Mesendoderm (in vitro differentiated cells): ENCODE measurements around the gene RNF225.
A peak's percentile ranks its signal among the peaks of the same experiment; 100 is the strongest.

Experiments
- DNase-seq: peaks from one replicate; pipeline ENCODE4 v3.0.0; 2013
- H2AK5ac ChIP-seq: 2 replicates; pipeline ENCODE4 v1.6.1; 2013; ENCODE audit warnings: low read length, inconsistent platforms
- H2BK120ac ChIP-seq: 2 replicates; pipeline ENCODE4 v1.6.1; 2013; ENCODE audit warnings: low read depth, mild to moderate bottlenecking, low read length, moderate library complexity, mixed read lengths
- H2BK15ac ChIP-seq: replicated peaks from 2 replicates; pipeline ENCODE4 v1.6.1; 2013; ENCODE audit warnings: low read depth, mild to moderate bottlenecking, moderate library complexity
- H2BK5ac ChIP-seq: 2 replicates; pipeline ENCODE4 v1.6.1; 2013; ENCODE audit warnings: low read length, inconsistent platforms
- H3K18ac ChIP-seq: 2 replicates; pipeline ENCODE4 v1.6.1; 2013; ENCODE audit warnings: mild to moderate bottlenecking, low read length, mixed read lengths
- H3K23ac ChIP-seq: one replicate; pipeline ENCODE4 v1.6.1; 2013; ENCODE audit warnings: low read length
- H3K27ac ChIP-seq: 2 replicates; pipeline ENCODE4 v1.5.1; 2013; ENCODE audit warnings: low read depth, mild to moderate bottlenecking, inconsistent platforms, low read length, moderate library complexity
- H3K27me3 ChIP-seq: 2 replicates; pipeline ENCODE4 v1.6.1; 2013; ENCODE audit warnings: low read length, control low read depth, mild to moderate bottlenecking, inconsistent platforms; ENCODE audit not compliant: insufficient read depth, poor library complexity
- H3K36me3 ChIP-seq: 2 replicates; pipeline ENCODE4 v1.6.1; 2013; ENCODE audit warnings: low read length, inconsistent platforms; ENCODE audit not compliant: control insufficient read depth, insufficient read depth
- H3K4ac ChIP-seq: one replicate; pipeline ENCODE4 v1.6.1; 2013; ENCODE audit warnings: low read depth, mild to moderate bottlenecking, low read length, moderate library complexity
- H3K4me1 ChIP-seq: 2 replicates; pipeline ENCODE4 v1.6.1; 2013; ENCODE audit warnings: low read depth, low read length, inconsistent platforms; ENCODE audit not compliant: control insufficient read depth
- H3K4me2 ChIP-seq: 2 replicates; pipeline ENCODE4 v1.6.1; 2013; ENCODE audit warnings: low read length
- H3K4me3 ChIP-seq: 2 replicates; pipeline ENCODE4 v1.5.1; 2013; ENCODE audit warnings: mild to moderate bottlenecking, low read length
- H3K56ac ChIP-seq: one replicate; pipeline ENCODE4 v1.6.1; 2013; ENCODE audit warnings: low read length
- H3K79me1 ChIP-seq: 2 replicates; pipeline ENCODE4 v1.6.1; 2013; ENCODE audit warnings: low read length, inconsistent platforms
- H3K79me2 ChIP-seq: 2 replicates; pipeline ENCODE4 v1.6.1; 2013; ENCODE audit warnings: mild to moderate bottlenecking, low read length; ENCODE audit not compliant: control insufficient read depth, insufficient read depth
- H3K9ac ChIP-seq: 2 replicates; pipeline ENCODE4 v1.6.1; 2013; ENCODE audit warnings: low read length, inconsistent platforms
- H4K5ac ChIP-seq: one replicate; pipeline ENCODE4 v1.6.1; 2013; ENCODE audit warnings: low read length
- H4K8ac ChIP-seq: one replicate; pipeline ENCODE4 v1.6.1; 2013; ENCODE audit warnings: low read depth, mild to moderate bottlenecking, control low read depth, low read length, moderate library complexity
- WGBS: extraction: QIAGEN DNeasy Blood & Tissue Kit; methylation state at CpG from one replicate; pipeline ENCODE4 v1.1.7; 2013; ENCODE audit warnings: low lambda C conversion rate, missing lambda C conversion rate; ENCODE audit not compliant: insufficient coverage; ENCODE audit errors: extremely low coverage; 5-methylcytosine and 5-hydroxymethylcytosine counted together

Gene RNF225

DNA sequence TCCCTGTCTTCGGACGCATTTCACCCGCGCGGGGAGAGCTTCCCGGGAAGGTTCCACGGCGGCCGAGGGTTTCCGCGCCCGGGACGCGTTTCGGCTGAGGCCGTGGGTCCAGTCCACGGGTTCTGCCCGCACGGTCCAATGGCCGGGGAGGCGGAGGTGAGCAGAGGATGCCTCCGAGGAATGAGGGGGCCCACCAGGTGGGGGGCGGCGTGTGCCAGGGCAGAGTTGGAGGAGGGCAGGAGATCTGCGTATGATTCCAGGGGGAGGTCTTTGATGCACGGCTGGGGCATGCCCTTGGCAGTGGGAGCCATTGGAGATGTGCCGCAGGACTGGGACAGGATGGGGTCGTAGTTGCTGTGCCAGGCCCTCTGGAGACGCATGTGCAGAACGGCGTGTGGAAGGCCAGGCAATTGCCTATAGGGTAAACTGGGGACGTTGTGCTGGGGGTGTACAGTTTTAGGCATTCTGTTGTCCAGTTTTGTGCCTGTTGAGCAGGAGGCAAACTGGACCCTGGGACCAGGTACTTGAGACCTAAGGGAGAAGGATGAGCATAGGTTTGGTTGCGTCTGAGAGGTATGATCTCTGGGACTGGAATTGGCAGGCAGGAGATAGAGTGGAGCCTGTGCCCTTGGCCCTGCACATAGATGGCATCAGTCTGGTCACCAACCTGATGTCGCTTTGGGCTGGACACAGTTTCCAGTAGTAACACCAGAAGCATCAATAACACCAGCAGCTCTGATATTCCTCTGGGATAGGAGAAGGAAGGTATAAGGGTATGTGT, 13.7 kb downstream of the RNF225 start:
- no peak for DNase-seq
- no peaks in the 10 kb centered on the region for H3K79me1 ChIP-seq
- peaks cover 4% of the 10 kb centered on the region for H3K4me1 ChIP-seq
- H3K27me3 ChIP-seq = no peaks in the 10 kb centered on the region
- H2AK5ac ChIP-seq = no peak overlapping the region
- no peak overlapping the region for H3K18ac ChIP-seq
- H3K9ac ChIP-seq = peak overlapping the region; percentile 88
- peak overlapping the region; percentile 68 for H3K4me3 ChIP-seq
- no peaks in the 10 kb centered on the region for H3K79me2 ChIP-seq
- H2BK120ac ChIP-seq = no peak overlapping the region
- H4K8ac ChIP-seq = no peak overlapping the region
- H3K36me3 ChIP-seq = no peaks in the 10 kb centered on the region
- no peak overlapping the region for H3K23ac ChIP-seq
- WGBS = no CpG with 5 or more reads among the region's 34 CpGs
- H3K56ac ChIP-seq = peak overlapping the region; percentile 92
- no peak overlapping the region for H4K5ac ChIP-seq
- H3K27ac ChIP-seq = no peak overlapping the region
- peak overlapping the region; percentile 80 for H3K4me2 ChIP-seq
- H3K4ac ChIP-seq = no peak overlapping the region
- H2BK5ac ChIP-seq = no peak overlapping the region
- H2BK15ac ChIP-seq = no peak overlapping the region

DNA sequence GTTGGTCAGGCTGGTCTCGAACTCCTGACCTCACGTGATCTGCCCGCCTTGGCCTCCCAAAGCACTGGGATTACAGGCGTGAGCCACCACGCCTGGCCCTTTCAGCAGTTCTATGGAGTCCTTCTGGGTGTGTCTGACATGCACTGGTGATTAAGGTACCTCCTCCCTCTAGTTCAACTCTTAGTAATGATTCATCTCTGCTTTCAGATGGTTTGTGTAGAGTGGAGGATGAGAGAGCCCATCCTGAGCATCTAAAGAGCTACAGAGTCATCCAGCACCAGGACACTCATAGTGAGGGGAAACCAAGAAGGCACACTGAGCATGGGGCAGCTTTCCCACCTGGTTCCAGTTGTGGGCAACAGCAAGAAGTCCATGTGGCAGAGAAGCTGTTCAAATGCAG, 21.1 kb downstream of the RNF225 start:
- no peak for DNase-seq
- H4K8ac ChIP-seq = no peak overlapping the region
- no peak overlapping the region for H3K27ac ChIP-seq
- no peak overlapping the region for H4K5ac ChIP-seq
- H2BK5ac ChIP-seq = no peak overlapping the region
- no peak overlapping the region for H3K56ac ChIP-seq
- no peaks in the 10 kb centered on the region for H3K79me1 ChIP-seq
- H3K4me3 ChIP-seq = no peak overlapping the region
- no peaks in the 10 kb centered on the region for H3K4me1 ChIP-seq
- no peak overlapping the region for H3K4ac ChIP-seq
- no peak overlapping the region for H3K18ac ChIP-seq
- no CpG with 5 or more reads among the region's 5 CpGs for WGBS
- no peaks in the 10 kb centered on the region for H3K79me2 ChIP-seq
- H3K4me2 ChIP-seq = no peak overlapping the region
- no peak overlapping the region for H2BK15ac ChIP-seq
- H3K23ac ChIP-seq = no peak overlapping the region
- no peak overlapping the region for H2BK120ac ChIP-seq
- H3K27me3 ChIP-seq = no peaks in the 10 kb centered on the region
- H3K36me3 ChIP-seq = no peaks in the 10 kb centered on the region
- H2AK5ac ChIP-seq = no peak overlapping the region
- no peak overlapping the region for H3K9ac ChIP-seq

DNA sequence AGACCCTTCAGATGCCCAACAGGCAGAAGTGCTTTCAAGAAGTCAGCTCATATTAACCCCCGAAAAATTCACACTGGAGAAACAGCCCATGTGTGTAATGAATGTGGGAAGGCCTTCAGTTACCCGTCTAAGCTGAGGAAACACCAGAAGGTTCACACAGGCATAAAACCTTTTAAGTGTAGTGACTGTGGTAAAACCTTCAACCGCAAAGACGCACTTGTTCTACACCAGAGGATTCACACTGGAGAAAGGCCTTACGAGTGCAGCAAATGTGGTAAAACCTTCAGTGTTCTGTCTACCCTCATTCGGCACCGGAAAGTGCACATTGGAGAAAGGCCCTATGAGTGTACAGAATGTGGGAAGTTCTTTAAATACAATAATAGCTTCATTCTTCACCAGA, 21.6 kb downstream of the RNF225 start:
- no peak overlapping the region for H4K8ac ChIP-seq
- H3K4me2 ChIP-seq = no peak overlapping the region
- no peak overlapping the region for H4K5ac ChIP-seq
- WGBS = no CpG with 5 or more reads among the region's 7 CpGs
- no peak for DNase-seq
- H2BK15ac ChIP-seq = no peak overlapping the region
- no peak overlapping the region for H2BK5ac ChIP-seq
- no peak overlapping the region for H3K18ac ChIP-seq
- no peaks in the 10 kb centered on the region for H3K27me3 ChIP-seq
- H3K79me2 ChIP-seq = no peaks in the 10 kb centered on the region
- no peak overlapping the region for H3K27ac ChIP-seq
- no peaks in the 10 kb centered on the region for H3K79me1 ChIP-seq
- no peak overlapping the region for H3K4me3 ChIP-seq
- H2AK5ac ChIP-seq = no peak overlapping the region
- no peak overlapping the region for H3K4ac ChIP-seq
- H3K4me1 ChIP-seq = no peaks in the 10 kb centered on the region
- no peak overlapping the region for H3K9ac ChIP-seq
- H3K23ac ChIP-seq = no peak overlapping the region
- H2BK120ac ChIP-seq = no peak overlapping the region
- no peak overlapping the region for H3K56ac ChIP-seq
- no peaks in the 10 kb centered on the region for H3K36me3 ChIP-seq

DNA sequence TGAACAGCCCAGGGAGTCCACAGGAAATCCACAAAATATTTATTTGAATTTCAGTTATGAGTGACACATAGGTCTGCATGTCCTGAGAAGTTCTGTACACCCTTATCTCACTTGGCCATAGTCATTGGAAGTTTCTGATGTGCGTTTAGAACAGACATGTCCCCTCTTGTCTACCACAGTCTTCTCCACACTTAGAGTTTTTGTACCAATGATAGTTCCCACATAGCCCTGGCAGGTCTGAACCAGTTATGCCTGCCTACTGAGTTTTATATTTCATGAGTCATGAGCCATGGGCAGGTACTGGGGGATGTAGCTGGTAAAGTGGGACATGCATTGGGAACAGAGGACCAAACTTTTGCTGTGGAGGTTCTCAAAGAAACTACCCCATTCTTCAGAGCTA, 33.2 kb downstream of the RNF225 start:
- Histone ChIP-seq H3K9ac (no peak overlapping the region), H4K5ac (no peak overlapping the region), H3K4me3 (no peak overlapping the region), H3K79me2 (no peaks in the 10 kb centered on the region), H3K23ac (no peak overlapping the region), H3K56ac (no peak overlapping the region), H3K36me3 (peaks cover under 1% of the 10 kb centered on the region), H4K8ac (no peak overlapping the region), H3K4me1 (no peaks in the 10 kb centered on the region), H3K18ac (no peak overlapping the region), H2AK5ac (no peak overlapping the region), H3K27me3 (no peaks in the 10 kb centered on the region), H2BK120ac (no peak overlapping the region), H3K4ac (no peak overlapping the region), H3K4me2 (no peak overlapping the region), H2BK15ac (no peak overlapping the region), H2BK5ac (no peak overlapping the region), H3K27ac (no peak overlapping the region), H3K79me1 (no peaks in the 10 kb centered on the region)
- no peak for DNase-seq
- no CpG with 5 or more reads among the region's 1 CpG for WGBS

DNA sequence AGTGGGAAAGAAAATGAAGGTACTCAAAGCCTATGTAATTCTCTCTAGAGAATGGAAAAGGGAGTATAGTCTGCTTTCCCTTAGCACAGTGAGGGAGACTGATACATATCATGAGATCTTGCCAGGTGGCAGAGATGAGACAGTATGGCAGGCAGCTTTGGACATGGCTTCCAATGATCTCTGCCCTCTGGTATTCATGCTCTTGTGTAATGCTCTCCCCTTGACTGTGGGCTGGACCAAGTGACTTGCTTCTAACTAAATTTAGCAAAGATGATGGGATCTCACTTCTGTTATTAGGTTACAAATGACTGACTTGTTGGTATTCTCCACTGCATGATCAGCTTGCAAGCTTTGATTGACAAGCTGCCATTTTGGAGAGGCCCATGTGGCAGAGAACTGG, 34.3 kb downstream of the RNF225 start:
- Histone ChIP-seq H3K23ac (no peak overlapping the region), H3K36me3 (peaks cover 9% of the 10 kb centered on the region)
- no peak for DNase-seq

DNA sequence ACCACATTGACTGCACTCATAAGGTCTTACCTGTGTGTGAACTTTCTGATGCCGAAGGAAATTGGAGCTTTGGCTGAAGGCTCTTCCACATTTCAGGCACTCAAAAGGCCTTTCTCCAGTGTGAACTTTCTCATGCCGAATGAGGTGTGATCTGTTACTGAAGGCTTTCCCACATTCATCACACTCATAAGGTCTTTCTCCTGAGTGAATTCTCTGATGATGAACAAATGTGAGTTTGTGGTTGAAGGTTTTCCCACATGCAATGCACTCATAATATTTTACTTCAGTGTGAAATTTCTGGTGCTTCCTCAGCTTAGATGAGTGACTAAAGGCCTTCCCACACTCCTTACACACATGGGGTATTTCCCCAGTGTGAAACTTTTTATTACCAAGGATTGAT, 38.8 kb downstream of the RNF225 start:
- Histone ChIP-seq H2AK5ac (no peak overlapping the region), H3K23ac (no peak overlapping the region), H2BK15ac (no peak overlapping the region), H2BK120ac (no peak overlapping the region), H3K4me1 (no peaks in the 10 kb centered on the region), H3K9ac (no peak overlapping the region), H3K79me1 (no peaks in the 10 kb centered on the region), H3K36me3 (peaks cover 11% of the 10 kb centered on the region), H2BK5ac (no peak overlapping the region), H3K4ac (no peak overlapping the region), H3K27ac (no peak overlapping the region), H3K4me3 (peak overlapping the region; percentile 37), H3K4me2 (no peak overlapping the region), H3K18ac (no peak overlapping the region), H4K5ac (no peak overlapping the region), H3K56ac (no peak overlapping the region), H4K8ac (no peak overlapping the region), H3K79me2 (no peaks in the 10 kb centered on the region), H3K27me3 (no peaks in the 10 kb centered on the region)
- no CpG with 5 or more reads among the region's 2 CpGs for WGBS
- DNase-seq = no peak

More for the DNA sequence above, 34.3 kb downstream of the RNF225 start:
- no peak overlapping the region for H2BK120ac ChIP-seq
- no peak overlapping the region for H4K5ac ChIP-seq
- H3K79me1 ChIP-seq = no peaks in the 10 kb centered on the region
- no peak overlapping the region for H3K9ac ChIP-seq
- H4K8ac ChIP-seq = no peak overlapping the region
- H3K4me3 ChIP-seq = peak overlapping the region; percentile 2
- no peak overlapping the region for H3K56ac ChIP-seq
- H2BK5ac ChIP-seq = no peak overlapping the region
- H3K4me1 ChIP-seq = no peaks in the 10 kb centered on the region
- H2BK15ac ChIP-seq = no peak overlapping the region
- H3K4ac ChIP-seq = no peak overlapping the region
- no peak overlapping the region for H3K18ac ChIP-seq
- H3K79me2 ChIP-seq = no peaks in the 10 kb centered on the region
- H3K27ac ChIP-seq = no peak overlapping the region
- H3K4me2 ChIP-seq = no peak overlapping the region
- H3K27me3 ChIP-seq = no peaks in the 10 kb centered on the region
- H2AK5ac ChIP-seq = no peak overlapping the region
